WTC11 (cell line): Measurements from ENCODE around the gene SYNDIG1.

ENCODE experiments used
- CREB1 ChIP-seq: sonication (generic); formaldehyde crosslinking; IDR thresholded peaks from 2 replicates; pipeline ENCODE4 v1.8.0; 2023; ENCODE audit warnings: mild to moderate bottlenecking, missing genetic modification reagents
- CTCF ChIP-seq: fragments of 200-600 bp; IDR thresholded peaks from 2 replicates; pipeline ENCODE4 v1.8.0; 2022; ENCODE audit warnings: antibody characterized with exemption
- E2F1 ChIP-seq: sonication (generic); formaldehyde crosslinking; IDR thresholded peaks from 2 replicates; pipeline ENCODE4 v1.8.0; 2022; ENCODE audit warnings: mild to moderate bottlenecking, missing genetic modification reagents
- GRHL2 ChIP-seq: fragments of 250-450 bp; sonication (Bioruptor Pico); IDR thresholded peaks from 2 replicates; pipeline ENCODE4 v1.8.0; 2022; ENCODE audit warnings: mild to moderate bottlenecking, moderate library complexity; ENCODE audit not compliant: insufficient replicate concordance, severe bottlenecking
- SP1 ChIP-seq: sonication (generic); formaldehyde crosslinking; conservative IDR thresholded peaks from 2 replicates; pipeline ENCODE4 v1.8.1; 2022; ENCODE audit warnings: missing genetic modification reagents
- STAT6 ChIP-seq: sonication (generic); formaldehyde crosslinking; conservative IDR thresholded peaks from 2 replicates; pipeline ENCODE4 v1.8.1; 2023; ENCODE audit warnings: mild to moderate bottlenecking, low read depth, missing genetic modification reagents, moderate library complexity
- TCF7 ChIP-seq: sonication (generic); formaldehyde crosslinking; IDR thresholded peaks from 2 replicates; pipeline ENCODE4 v1.8.0; 2022; ENCODE audit warnings: mild to moderate bottlenecking, low read depth, missing genetic modification reagents, moderate library complexity

GRCh38 chr20:24584538-24585356, 115.3 kb downstream of the SYNDIG1 start:
- no peak for TF ChIP-seq CTCF
- TF ChIP-seq TCF7 (CRISPR knock-in tag) = no peak
- TF ChIP-seq STAT6 = no peak
- no peak for TF ChIP-seq GRHL2 (CRISPR knock-in tag)
- TF ChIP-seq CREB1 (CRISPR knock-in tag) = no peak
- no peak for TF ChIP-seq SP1 (CRISPR knock-in tag)
- no peak for TF ChIP-seq E2F1
